GM04503 (cell line): Measurements from ENCODE around the gene CDK5RAP1.

Experiments used
- DNase-seq: peaks from one replicate; pipeline ENCODE4 v3.0.0-alpha.2; 2012; ENCODE audit warnings: low read depth

Gene CDK5RAP1

DNA sequence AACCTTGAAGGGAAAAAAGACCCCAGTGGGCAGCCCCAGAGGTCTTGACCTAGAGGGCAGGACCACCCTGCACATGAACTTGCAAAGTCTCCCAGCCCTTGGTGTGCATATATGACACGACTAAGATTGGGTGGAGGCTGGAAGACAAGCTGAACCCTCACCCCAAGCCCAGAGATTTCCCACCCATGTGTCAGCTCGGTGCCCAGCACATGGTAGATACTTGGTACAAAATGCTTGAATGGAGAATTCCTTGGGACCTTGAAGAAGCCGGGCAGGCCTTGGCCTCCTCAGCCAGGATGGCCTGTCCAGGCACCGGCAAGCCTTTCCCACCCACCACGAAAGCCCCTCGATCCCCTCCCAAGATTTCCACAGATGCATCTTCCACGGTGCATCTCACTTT lies 67.7 kb downstream of the CDK5RAP1 start:
- no peak for DNase-seq

DNA sequence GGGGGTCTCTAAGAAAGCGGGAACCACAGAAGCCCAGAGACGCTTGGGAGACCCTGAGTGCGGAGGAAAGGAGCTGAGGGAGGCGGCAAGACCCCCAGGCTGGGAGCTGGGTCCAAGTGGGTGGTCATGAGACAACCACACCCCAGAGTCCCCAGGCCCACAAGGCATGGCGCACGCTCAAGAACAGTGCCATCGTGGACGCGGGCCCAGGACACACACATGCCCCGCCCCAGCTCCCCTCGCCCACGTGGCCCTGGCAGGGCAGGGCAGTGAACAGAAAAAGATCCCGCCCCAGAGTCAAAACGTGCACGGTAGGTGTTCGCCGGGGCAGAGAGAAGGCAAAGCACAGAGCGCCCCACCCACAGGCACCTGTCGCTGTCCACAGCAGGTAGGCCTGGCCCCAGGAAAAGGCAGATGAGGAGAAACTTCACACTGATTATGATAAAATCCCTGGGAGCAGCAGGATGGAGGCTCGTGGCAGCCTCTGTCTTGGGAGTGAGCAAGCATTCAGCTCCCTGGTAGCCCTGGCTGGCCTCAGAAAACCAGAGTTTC lies 68.3 kb downstream of the CDK5RAP1 start:
- DNase-seq = no peak

DNA sequence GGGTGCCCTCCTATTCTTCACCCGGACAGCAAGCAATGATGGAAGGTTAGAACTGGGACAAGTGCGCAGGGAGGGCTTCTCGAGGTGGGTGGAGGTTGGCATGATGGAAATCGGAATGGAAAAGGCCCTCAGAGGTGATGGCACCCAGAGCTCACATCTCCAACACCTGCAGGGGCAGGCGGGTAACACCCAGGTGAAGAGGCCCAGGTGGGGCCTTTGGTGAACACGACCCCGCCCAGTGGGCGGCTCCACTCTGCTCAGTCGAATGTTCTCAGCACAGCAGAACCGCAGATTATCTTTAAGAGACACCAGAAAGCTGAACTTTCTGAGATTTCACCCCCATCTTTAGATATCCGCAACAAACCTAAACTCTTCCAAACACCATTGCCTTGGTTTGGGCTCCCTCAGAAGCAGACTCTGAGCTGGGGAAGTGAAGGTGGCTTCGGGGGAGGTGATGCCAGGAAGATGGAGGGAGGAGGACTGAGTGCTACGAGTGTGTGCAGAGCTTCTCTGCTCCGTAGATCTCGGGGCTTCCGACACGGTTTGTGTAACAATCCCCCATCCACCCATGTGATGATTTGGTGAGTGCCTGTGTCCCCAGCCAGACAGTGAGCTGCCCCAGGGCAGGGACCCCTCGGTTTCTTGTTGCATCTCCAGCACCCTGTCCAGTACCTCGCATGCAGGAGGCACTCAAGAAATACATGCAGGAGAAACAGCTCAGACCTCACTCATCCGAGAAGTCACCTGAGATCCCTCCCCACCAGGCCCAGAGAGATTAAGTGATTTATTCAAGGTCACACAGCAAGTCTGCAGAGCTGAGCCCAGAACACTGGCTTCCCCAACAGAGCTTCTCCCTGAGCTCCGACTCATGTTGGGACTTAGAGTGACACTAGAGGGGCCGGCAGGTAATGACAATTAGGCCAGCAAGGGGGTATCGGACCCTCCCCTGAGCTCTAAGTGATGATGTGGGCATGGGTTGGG lies 72.9 kb downstream of the CDK5RAP1 start:
- DNase-seq = no peak

DNA sequence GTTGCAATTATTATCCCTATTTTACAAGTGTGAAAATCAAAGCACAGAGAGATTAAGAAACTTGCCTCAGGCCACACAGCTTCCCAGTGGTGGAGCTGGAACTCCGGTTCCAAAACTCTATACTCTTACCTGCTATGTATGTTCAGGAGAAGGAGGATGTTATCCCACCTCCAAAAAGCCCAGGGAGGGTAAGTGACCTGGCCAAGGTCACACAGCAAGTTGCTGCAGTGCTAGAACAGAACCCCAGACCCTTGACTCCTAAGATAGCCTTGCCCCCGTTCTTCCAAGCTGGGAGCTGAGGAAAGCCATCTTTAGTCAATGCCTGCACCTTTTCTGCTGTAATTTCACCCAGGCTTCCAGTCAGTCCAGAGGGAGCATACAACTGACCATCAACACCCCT lies 76.0 kb downstream of the CDK5RAP1 start:
- DNase-seq = no peak

DNA sequence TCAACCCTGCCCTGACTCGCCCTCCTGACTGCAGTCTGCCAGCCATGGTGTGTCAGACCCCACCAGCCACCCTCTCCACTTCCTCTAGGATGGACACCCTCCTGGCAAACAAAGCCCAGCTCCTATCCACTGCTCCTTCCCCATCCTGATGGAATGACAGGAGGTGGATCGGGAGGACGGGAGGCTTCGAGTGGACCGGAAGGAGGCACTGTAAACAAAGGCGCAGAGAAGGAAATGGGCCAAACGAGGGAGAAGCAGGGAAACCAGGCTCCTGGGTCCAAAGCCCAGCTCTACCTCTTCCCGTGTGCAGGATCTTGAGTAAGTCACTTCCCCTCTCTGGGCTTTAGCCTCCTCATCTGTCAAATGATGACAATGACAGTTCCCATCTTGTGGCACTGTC lies 78.1 kb downstream of the CDK5RAP1 start:
- DNase-seq = no peak

DNA sequence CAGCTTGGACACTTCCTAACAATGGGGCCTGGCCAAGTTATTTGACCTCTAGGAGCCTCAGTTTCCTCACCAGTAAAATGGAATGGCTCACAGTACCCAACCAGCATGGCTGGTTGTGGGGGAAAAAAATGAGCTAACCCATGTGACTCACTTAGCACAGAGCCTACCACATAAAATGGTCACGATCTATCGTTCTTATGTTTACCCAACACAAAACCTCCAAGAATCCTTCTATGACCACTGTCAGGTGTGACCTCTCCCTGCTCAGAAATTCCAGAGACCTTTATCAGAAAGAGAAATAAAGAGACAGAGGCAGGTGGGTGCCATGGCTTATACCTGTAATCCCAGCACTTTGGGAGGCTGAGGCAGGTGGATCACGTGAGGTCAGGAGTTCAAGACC lies 78.9 kb downstream of the CDK5RAP1 start:
- DNase-seq = no peak

DNA sequence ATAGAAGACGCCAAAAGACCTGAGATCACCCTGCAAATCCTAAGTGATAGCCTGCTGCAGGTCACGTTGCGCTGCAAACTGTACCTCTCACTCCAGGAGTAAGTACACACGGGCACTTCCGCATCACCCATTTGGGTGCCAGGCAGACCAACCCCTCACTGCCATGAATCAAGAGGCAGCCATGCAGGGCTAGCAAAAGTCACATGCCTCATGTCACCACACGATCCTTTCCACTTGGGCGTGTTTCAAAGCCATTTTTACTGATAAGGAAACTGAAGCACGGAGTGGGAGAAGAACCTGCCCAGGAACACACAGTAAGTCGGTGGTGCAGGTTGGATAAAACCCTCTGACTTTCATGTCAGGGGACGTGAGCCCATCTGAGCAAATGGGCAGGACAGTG lies 81.3 kb downstream of the CDK5RAP1 start:
- no peak for DNase-seq

DNA sequence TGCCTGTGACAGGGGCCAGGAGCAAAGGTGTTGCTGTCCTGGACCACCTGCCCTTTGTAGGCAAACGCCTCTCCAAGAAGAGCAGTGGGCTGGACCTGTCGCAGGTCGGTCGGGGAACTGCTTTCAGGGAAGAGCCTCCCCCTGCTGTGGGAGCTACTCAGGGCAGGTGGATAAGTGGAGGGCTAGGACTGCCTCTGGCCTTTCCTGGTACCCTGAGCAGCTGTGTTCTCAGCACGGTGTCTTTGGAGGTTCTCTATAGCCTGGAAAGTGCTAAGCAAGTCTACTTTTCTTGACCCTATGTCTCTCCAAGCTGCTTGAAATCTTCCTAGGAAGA lies 83.3 kb downstream of the CDK5RAP1 start:
- no peak for DNase-seq

DNA sequence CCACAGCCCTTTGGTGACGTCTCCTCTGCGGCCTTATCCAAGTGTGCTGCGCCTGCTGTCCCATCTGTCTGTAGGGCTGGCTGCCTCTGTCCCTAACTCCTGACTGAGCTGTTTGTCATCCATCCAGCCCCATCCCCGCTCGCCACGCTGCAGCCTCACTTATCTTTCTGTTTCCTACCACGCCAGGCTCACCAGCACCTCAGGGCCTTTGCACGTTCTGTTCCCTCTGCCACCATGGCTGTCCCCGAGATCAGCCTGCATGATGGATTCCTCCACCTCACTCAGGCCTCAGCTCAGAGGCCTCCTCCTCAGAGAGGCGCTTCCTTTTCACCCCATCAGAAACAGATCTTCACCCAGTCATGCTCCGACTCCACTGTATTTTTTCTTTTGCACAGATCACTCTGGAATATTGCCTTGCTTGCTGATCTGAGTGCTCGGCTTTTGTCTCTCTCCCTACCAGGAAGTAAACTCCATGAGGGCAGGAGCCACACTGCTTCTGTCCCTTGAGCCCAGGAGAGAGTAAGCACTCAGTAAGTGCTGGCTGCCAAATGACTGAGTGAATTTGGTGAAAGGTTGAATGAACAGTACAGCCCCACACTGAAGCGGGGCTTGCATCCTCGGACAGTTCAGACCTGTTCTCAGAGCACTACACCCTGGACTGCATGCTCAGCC lies 83.8 kb downstream of the CDK5RAP1 start:
- no peak for DNase-seq

DNA sequence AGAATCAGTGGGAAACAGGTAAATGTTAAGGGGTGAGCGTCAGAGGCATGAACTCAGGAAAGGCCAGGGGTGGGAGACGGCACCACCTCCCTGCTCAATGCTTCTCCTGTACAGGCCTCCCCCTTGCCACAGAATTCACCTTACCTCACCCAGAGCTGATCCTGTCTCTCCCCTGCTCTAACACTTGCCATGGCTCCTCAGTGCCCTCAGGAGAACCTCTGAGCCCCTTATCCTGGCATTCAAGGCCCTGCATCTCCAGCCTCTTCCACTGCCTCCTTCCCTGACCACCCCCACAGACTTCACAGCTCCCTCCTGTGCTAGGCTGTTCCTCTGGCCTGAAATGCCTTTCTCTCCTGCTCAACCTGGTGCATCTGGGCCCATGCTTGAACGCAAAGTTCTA lies 84.4 kb downstream of the CDK5RAP1 start:
- no peak for DNase-seq

DNA sequence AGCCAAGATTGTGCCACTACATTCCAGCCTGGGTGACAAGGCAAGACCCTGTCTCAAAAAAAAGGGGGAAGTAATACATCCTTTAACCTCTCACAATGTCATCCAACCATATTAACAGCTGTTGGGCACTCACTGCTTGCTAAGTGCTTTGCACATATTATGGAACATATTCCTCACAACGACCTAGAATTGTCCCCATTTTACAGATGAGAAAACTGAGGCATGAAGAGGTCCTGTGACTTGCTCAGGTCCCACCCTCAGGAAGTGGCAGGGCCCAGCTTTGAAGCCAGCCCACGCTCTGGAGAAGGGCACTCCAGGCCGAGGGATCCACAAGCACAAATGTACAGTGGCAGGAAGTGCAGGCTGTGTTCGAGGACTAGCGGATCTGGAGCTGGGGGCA lies 85.0 kb downstream of the CDK5RAP1 start:
- no peak for DNase-seq

DNA sequence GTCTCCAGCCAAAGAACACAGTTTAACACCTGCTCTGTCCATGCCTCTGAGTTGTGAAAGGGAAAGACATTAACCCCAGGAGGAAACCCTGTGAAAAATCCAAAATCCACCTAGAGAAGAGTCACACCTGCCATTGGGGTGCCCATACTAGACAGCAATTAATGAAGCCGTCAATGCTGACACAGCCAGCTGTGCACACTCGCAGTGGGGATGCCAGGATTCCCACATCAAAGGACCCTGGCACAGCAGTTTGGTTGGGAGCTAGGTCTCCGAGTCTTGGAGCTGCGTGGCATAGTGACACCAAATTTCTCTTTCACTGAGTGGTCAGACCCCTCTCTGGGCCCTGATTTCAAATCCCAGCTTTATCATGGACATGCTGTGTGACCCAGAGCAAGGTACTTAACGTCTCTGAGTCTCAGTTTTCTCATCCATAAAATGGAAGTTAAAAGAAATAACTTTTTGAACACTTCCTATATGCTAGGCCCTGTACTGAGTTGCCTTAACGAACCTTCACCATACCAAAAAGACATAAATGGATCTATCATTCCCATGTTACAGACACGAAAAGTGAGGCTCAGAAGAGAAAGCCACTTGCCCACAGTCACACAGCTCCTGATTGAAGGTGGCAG lies 87.5 kb downstream of the CDK5RAP1 start:
- DNase-seq = no peak

DNA sequence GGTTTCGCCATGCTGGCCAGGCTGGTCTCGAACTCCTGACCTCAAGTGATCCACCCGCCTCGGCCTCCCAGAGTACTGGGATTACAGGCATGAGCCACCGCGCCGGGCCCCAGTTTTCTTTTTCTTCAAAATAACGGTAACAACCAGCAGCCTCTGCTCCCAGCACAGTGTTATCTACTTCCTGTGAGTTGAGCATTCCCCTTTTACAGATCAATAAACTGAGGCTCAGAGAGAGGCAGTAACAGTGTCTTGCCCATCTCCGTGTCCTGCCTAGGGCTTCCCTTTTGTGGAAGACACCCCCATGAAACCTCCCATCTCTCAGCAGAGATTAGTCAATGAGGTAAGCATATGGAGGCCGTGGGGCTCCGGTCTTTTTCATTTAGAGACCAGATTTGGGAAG lies 88.7 kb downstream of the CDK5RAP1 start:
- DNase-seq = no peak

DNA sequence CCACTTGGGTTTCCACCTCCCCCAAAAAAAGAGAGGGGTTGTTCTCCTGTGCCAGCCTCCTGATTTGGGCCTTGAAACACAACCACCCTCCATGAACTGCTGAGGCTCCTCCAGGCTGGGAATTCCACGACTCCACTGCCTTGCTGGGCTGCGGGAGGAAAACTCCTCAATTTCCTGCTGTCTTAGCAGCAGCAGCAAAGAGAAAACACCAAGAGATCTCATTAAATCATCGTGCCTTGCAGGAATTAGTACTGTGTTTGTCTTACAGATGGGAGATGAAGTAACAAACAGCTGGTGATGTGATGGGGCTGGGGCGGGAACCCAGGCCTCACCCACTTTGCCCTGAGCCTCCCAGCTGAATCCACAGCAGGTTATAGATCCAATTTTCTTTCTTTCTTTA lies 89.3 kb downstream of the CDK5RAP1 start:
- DNase-seq = no peak

DNA sequence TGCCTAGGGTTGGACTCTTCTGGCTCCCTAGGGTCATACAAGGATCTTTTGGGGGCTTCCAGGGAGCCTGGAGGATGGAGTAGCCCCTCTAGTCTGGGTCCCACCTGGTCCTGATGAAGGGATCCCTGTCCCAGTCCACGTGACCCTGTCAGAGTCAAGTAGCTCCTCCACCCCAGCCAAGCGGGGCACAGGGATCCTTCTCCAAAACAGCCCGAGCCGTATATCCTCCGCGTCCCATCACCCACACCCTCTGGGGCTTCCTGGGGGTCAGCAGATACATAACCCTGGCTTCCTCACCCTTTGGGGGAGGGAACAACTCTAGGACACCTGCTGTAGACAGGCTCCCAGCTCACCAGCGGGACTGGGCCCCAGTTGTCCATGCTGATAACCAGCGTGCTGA lies 90.3 kb downstream of the CDK5RAP1 start:
- DNase-seq = no peak

DNA sequence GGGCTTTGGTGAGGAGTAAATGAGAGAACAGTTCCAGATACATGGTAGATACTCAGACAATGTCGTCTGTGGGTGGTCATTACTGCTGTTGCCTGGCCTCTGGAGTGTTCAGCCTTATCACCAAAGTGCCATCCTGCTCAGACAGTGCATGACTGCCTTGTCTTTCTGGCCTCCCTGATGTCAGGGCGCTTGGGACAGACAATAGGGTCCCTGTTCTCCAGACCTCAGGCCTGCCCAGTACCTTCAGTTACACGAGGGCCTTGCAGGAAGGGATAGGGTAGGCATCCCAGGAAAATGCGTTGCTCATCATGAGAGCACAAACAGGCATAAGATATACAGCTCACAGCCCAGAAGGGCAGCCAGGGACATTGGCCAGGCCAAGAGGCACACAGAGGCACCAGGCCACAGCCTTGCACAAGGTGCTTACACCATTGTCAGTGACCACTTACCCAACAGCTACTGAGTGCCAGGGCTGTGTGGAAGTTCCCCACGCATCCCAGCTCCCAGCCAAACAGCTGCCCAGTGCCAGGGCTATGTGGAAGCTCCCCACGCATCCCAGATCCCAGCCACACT lies 90.9 kb downstream of the CDK5RAP1 start:
- DNase-seq = no peak

DNA sequence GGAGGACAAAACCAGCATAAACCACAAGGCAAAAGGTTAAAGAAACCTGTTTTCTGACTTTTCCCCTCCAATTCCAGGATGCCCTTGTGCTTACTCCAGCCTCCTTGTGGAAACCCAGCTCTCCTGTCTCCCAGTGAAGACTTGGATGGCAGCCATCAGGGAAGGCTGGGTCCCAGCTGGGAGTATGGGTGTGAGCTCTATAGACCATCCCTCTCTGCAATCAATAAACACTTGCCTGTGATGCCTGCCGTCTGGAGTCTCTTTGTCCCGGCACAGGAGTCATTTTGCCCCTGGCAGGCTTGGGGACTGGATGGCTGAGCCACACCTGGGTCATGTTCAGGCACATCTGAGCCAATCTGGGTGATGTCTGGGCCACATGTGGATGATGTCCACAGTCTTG lies 91.7 kb downstream of the CDK5RAP1 start:
- no peak for DNase-seq
